ENCODE results near the gene STRADB. TPM values are rescaled to one million over a fixed set of nuclear protein-coding genes. Genes with fewer than 3 reads are reported as not detected.
A peak's percentile ranks its signal among the peaks of the same experiment; 100 is the strongest.

The STRADB gene
- 10 to 100 TPM; 40.6 to 62.4 (median 45.3) TPM for polyA plus RNA-seq (ENCODE audit: insufficient read depth in 1 of 5, insufficient read length in 5 of 5, low replicate concordance in 1 of 5)
- long read RNA-seq, donor 1, transcript STRADB-201 (12 exons, 2,293 nt), result major isoform, 9 of 9 reads
- long read RNA-seq, donor 1, partial matches to known transcripts, result 0 of 9 reads
- long read RNA-seq, donor 1, other reads (novel, unspliced or antisense), result 0 of 9 reads
- long read RNA-seq, donor 2, transcript STRADB-201 (12 exons, 2,293 nt), result major isoform, 5 of 5 reads
- long read RNA-seq, donor 2, partial matches to known transcripts, result 0 of 5 reads
- long read RNA-seq, donor 2, other reads (novel, unspliced or antisense), result 0 of 5 reads
- long read RNA-seq, donor 3, partial matches to known transcripts, result 0 of 5 reads
- long read RNA-seq, donor 3, other reads (novel, unspliced or antisense), result 0 of 5 reads
- long read RNA-seq, donor 4, transcript STRADB-201 (12 exons, 2,293 nt), result major isoform, 5 of 5 reads
- long read RNA-seq, donor 4, partial matches to known transcripts, result 0 of 5 reads
- long read RNA-seq, donor 4, other reads (novel, unspliced or antisense), result 0 of 5 reads
- long read RNA-seq, donor 5, transcript STRADB-201 (12 exons, 2,293 nt), result major isoform, 7 of 61 reads
- long read RNA-seq, donor 5, partial matches to known transcripts, result 54 of 61 reads
- long read RNA-seq, donor 5, other reads (novel, unspliced or antisense), result 0 of 61 reads
- long read RNA-seq, donor 6, transcript STRADB-201 (12 exons, 2,293 nt), result major isoform, 5 of 14 reads
- long read RNA-seq, donor 6, partial matches to known transcripts, result 9 of 14 reads
- long read RNA-seq, donor 6, other reads (novel, unspliced or antisense), result 0 of 14 reads
- long read RNA-seq, donor 7, transcript STRADB-201 (12 exons, 2,293 nt), result major isoform, 6 of 6 reads
- long read RNA-seq, donor 7, partial matches to known transcripts, result 0 of 6 reads
- long read RNA-seq, donor 7, other reads (novel, unspliced or antisense), result 0 of 6 reads
- long read RNA-seq, donor 8, partial matches to known transcripts, result 0 of 3 reads
- long read RNA-seq, donor 8, other reads (novel, unspliced or antisense), result 0 of 3 reads

- peak; percentile 94 to 95 for DNase-seq
Observed at GRCh38 chr2:201451292-201452057, at the start of gene STRADB, which contains the start of gene TRAK2. Gene STRADB, plus strand, starts transcription at chr2:201451740. Its CDS starts 3,101 bp downstream, at chr2:201454841. Gene TRAK2, minus strand, starts transcription at chr2:201451458. Its CDS starts 30,951 bp downstream, at chr2:201420507.

GRCh38 chr2:201401815-201402214, 49.7 kb upstream of the STRADB start:
- no peak for DNase-seq

- peak in 1 of 2 donors; percentile 42 for DNase-seq
Observed at GRCh38 chr2:201402651-201403562, 48.6 kb upstream of the STRADB start.

GRCh38 chr2:201403880-201404279, 47.7 kb upstream of the STRADB start:
- DNase-seq, result no peak

GRCh38 chr2:201404699-201405280, 46.8 kb upstream of the STRADB start:
- DNase-seq, result no peak

GRCh38 chr2:201406077-201406662, 45.4 kb upstream of the STRADB start:
- peak; percentile 88 to 92 for DNase-seq

GRCh38 chr2:201407265-201407664, 44.3 kb upstream of the STRADB start:
- no peak for DNase-seq

GRCh38 chr2:201408931-201409330, 42.6 kb upstream of the STRADB start:
- DNase-seq, result no peak

GRCh38 chr2:201411421-201411820, 40.1 kb upstream of the STRADB start:
- DNase-seq, result no peak

- DNase-seq, result no peak
Observed at GRCh38 chr2:201413143-201413542, 38.4 kb upstream of the STRADB start.

- no peak for DNase-seq
Observed at GRCh38 chr2:201413552-201413951, 38.0 kb upstream of the STRADB start.

- DNase-seq, result no peak
Observed at GRCh38 chr2:201414099-201415023, 37.2 kb upstream of the STRADB start.

GRCh38 chr2:201415149-201415548, 36.4 kb upstream of the STRADB start:
- no peak for DNase-seq

- no peak for DNase-seq
Observed at GRCh38 chr2:201419057-201419635, 32.4 kb upstream of the STRADB start.

GRCh38 chr2:201419986-201420385, 31.6 kb upstream of the STRADB start:
- DNase-seq, result no peak

GRCh38 chr2:201420442-201421113, 31.0 kb upstream of the STRADB start:
- DNase-seq, result no peak

GRCh38 chr2:201425952-201426351, 25.6 kb upstream of the STRADB start:
- DNase-seq, result no peak

Data from right lung (tissue), 10 donors.